ENCODE measurements around the gene NRG2. TPM values are rescaled to one million over a fixed set of nuclear protein-coding genes. Genes with fewer than 3 reads are reported as not detected.
A peak's percentile ranks its signal among the peaks of the same experiment; 100 is the strongest.

Gene NRG2
- total RNA-seq, 3 donors from 2014 or later (not counting 1 experiment from before 2014, with no cell fraction given): 0.21 to 0.50 (median 0.40) TPM

GRCh38 chr5:139897982-139898381 is 145.1 kb downstream of the NRG2 start:
- Mint-ChIP-seq H3K4me1 (peaks cover 33 to 38% of the 10 kb centered on the region in 2 donors), H3K9me3 (no peaks in the 10 kb centered on the region), H3K36me3 (no peaks in the 10 kb centered on the region), H3K27ac (no peak overlapping the region), H3K4me3 (no peak overlapping the region), H3K27me3 (ENCODE audit: low read depth in 2 of 2) (peaks cover 19 to 24% of the 10 kb centered on the region in 2 donors)
- no peak for TF ChIP-seq CTCF (IDR thresholded peaks at IDR 0.05)
- H3K27ac ChIP-seq (ENCODE audit: low read length): no peak overlapping the region
- H3K9me3 ChIP-seq (ENCODE audit: control insufficient read depth, insufficient read depth, low read length): no peaks in the 10 kb centered on the region
- H3K27me3 ChIP-seq (ENCODE audit: control insufficient read depth, insufficient read depth, low read length): peaks cover 3% of the 10 kb centered on the region
- intact Hi-C loops (cut with micrococcal nuclease): no loop called here
- no peak for ATAC-seq
- 91% methylated on average over 6 of the region's 6 CpGs for WGBS (ENCODE audit: insufficient coverage)
- DNase-seq: no peak
- H3K36me3 ChIP-seq (ENCODE audit: control insufficient read depth, insufficient read depth, low read length): no peaks in the 10 kb centered on the region
- H3K4me3 ChIP-seq (ENCODE audit: low read length): no peak overlapping the region
- peaks cover 36% of the 10 kb centered on the region for H3K4me1 ChIP-seq (ENCODE audit: control insufficient read depth, insufficient read depth, low read length)

GRCh38 chr5:139897342-139897741 is 145.8 kb downstream of the NRG2 start:
- H3K4me3 ChIP-seq (ENCODE audit: low read length): no peak overlapping the region
- ATAC-seq: peak; percentile 57 to 88 (median 73)
- Mint-ChIP-seq H3K9me3 (no peaks in the 10 kb centered on the region), H3K27ac (peak overlapping the region; percentile 39 to 61), H3K27me3 (ENCODE audit: low read depth in 2 of 2) (peaks cover 12 to 20% of the 10 kb centered on the region in 2 donors), H3K36me3 (no peaks in the 10 kb centered on the region), H3K4me1 (peaks cover 33 to 38% of the 10 kb centered on the region in 2 donors), H3K4me3 (peak overlapping the region; percentile 28)
- WGBS (ENCODE audit: insufficient coverage): 48% methylated on average over 6 of the region's 6 CpGs
- peak in 1 of 2 donors; percentile 42 for DNase-seq
- no peak overlapping the region for H3K27ac ChIP-seq (ENCODE audit: low read length)
- H3K9me3 ChIP-seq (ENCODE audit: control insufficient read depth, insufficient read depth, low read length): no peaks in the 10 kb centered on the region
- H3K27me3 ChIP-seq (ENCODE audit: control insufficient read depth, insufficient read depth, low read length): no peaks in the 10 kb centered on the region
- intact Hi-C loops (cut with micrococcal nuclease): no loop called here
- peaks cover 36% of the 10 kb centered on the region for H3K4me1 ChIP-seq (ENCODE audit: control insufficient read depth, insufficient read depth, low read length)
- TF ChIP-seq CTCF (IDR thresholded peaks at IDR 0.05): no peak
- H3K36me3 ChIP-seq (ENCODE audit: control insufficient read depth, insufficient read depth, low read length): no peaks in the 10 kb centered on the region

GRCh38 chr5:139896718-139897117 is 146.4 kb downstream of the NRG2 start:
- H3K27me3 ChIP-seq (ENCODE audit: control insufficient read depth, insufficient read depth, low read length): no peaks in the 10 kb centered on the region
- WGBS (ENCODE audit: insufficient coverage): 92% methylated on average over 4 of the region's 4 CpGs
- H3K36me3 ChIP-seq (ENCODE audit: control insufficient read depth, insufficient read depth, low read length): no peaks in the 10 kb centered on the region
- ATAC-seq (no peak), DNase-seq (no peak)
- Mint-ChIP-seq H3K27ac (peak overlapping the region; percentile 39 to 61), H3K27me3 (ENCODE audit: low read depth in 2 of 2) (peaks cover 12 to 18% of the 10 kb centered on the region in 2 donors), H3K36me3 (no peaks in the 10 kb centered on the region), H3K9me3 (no peaks in the 10 kb centered on the region), H3K4me1 (peaks cover 33 to 38% of the 10 kb centered on the region in 2 donors), H3K4me3 (peak overlapping the region; percentile 28)
- H3K9me3 ChIP-seq (ENCODE audit: control insufficient read depth, insufficient read depth, low read length): no peaks in the 10 kb centered on the region
- H3K4me1 ChIP-seq (ENCODE audit: control insufficient read depth, insufficient read depth, low read length): peaks cover 36% of the 10 kb centered on the region
- H3K4me3 ChIP-seq (ENCODE audit: low read length): no peak overlapping the region
- no peak for TF ChIP-seq CTCF (IDR thresholded peaks at IDR 0.05)
- intact Hi-C loops (cut with micrococcal nuclease): no loop called here
- no peak overlapping the region for H3K27ac ChIP-seq (ENCODE audit: low read length)

GRCh38 chr5:139895647-139896046 is 147.5 kb downstream of the NRG2 start:
- Mint-ChIP-seq H3K4me1 (peaks cover 33 to 38% of the 10 kb centered on the region in 2 donors), H3K36me3 (no peaks in the 10 kb centered on the region), H3K27me3 (ENCODE audit: low read depth in 2 of 2) (peaks cover 8% of the 10 kb centered on the region in 2 donors), H3K4me3 (no peak overlapping the region), H3K27ac (no peak overlapping the region), H3K9me3 (no peaks in the 10 kb centered on the region)
- WGBS (ENCODE audit: insufficient coverage): 74% methylated on average over 2 of the region's 2 CpGs
- ATAC-seq: no peak
- Histone ChIP-seq H3K9me3 (ENCODE audit: control insufficient read depth, insufficient read depth, low read length) (no peaks in the 10 kb centered on the region), H3K27ac (ENCODE audit: low read length) (no peak overlapping the region), H3K4me3 (ENCODE audit: low read length) (no peak overlapping the region), H3K27me3 (ENCODE audit: control insufficient read depth, insufficient read depth, low read length) (no peaks in the 10 kb centered on the region), H3K36me3 (ENCODE audit: control insufficient read depth, insufficient read depth, low read length) (no peaks in the 10 kb centered on the region), H3K4me1 (ENCODE audit: control insufficient read depth, insufficient read depth, low read length) (peaks cover 36% of the 10 kb centered on the region)
- intact Hi-C loops (cut with micrococcal nuclease): no loop called here
- DNase-seq: no peak
- TF ChIP-seq CTCF (IDR thresholded peaks at IDR 0.05): no peak
